IPS-20b (cell line): ENCODE data around the gene FAM83G.

ENCODE experiments used
- H3K27ac ChIP-seq: one replicate; pipeline ENCODE4 v1.5.1; 2013; ENCODE audit warnings: low read length
- H3K27me3 ChIP-seq: 2 replicates; pipeline ENCODE4 v1.6.1; 2013; ENCODE audit warnings: mild to moderate bottlenecking, low read length, inconsistent platforms; ENCODE audit not compliant: insufficient read depth
- H3K36me3 ChIP-seq: 2 replicates; pipeline ENCODE4 v1.6.1; 2013; ENCODE audit warnings: low read depth, mild to moderate bottlenecking, inconsistent platforms, low read length, moderate library complexity; ENCODE audit not compliant: insufficient read depth
- H3K4me1 ChIP-seq: 2 replicates; pipeline ENCODE4 v1.6.1; 2013; ENCODE audit warnings: mild to moderate bottlenecking, control low read depth, inconsistent platforms, low read length, moderate library complexity; ENCODE audit not compliant: insufficient read depth
- H3K4me3 ChIP-seq: 2 replicates; pipeline ENCODE4 v1.5.1; 2013; ENCODE audit warnings: mild to moderate bottlenecking, low read length, inconsistent platforms
- H3K9ac ChIP-seq: 2 replicates; pipeline ENCODE4 v1.6.1; 2013; ENCODE audit warnings: low read depth, mild to moderate bottlenecking, inconsistent platforms, low read length, moderate library complexity
- H3K9me3 ChIP-seq: 2 replicates; pipeline ENCODE4 v1.6.1; 2013; ENCODE audit warnings: mild to moderate bottlenecking, low read depth, low read length, inconsistent platforms; ENCODE audit not compliant: insufficient read depth

Gene FAM83G

GRCh38 chr17:19002805-19003542, 1.6 kb downstream of the FAM83G start:
- H3K36me3 ChIP-seq: peaks cover 36% of the 10 kb centered on the region
- peak overlapping the region; percentile 77; the same call in 1 of the 2 replicates for H3K9ac ChIP-seq
- no peaks in the 10 kb centered on the region; the same call in 1 of the 2 replicates for H3K27me3 ChIP-seq
- H3K27ac ChIP-seq: no peak overlapping the region
- H3K9me3 ChIP-seq: no peaks in the 10 kb centered on the region; the same call in 1 of the 2 replicates
- H3K4me1 ChIP-seq: peaks cover 10% of the 10 kb centered on the region; the same call in 1 of the 2 replicates
- peak overlapping the region; percentile 85 for H3K4me3 ChIP-seq

- Histone ChIP-seq H3K36me3 (peaks cover 45% of the 10 kb centered on the region), H3K27me3 (no peaks in the 10 kb centered on the region; the same call in 1 of the 2 replicates), H3K4me3 (peak overlapping the region; percentile 85; the same call in 1 of the 2 replicates), H3K9me3 (no peaks in the 10 kb centered on the region; the same call in 1 of the 2 replicates), H3K27ac (no peak overlapping the region), H3K4me1 (peaks cover 10% of the 10 kb centered on the region; the same call in 1 of the 2 replicates), H3K9ac (no peak overlapping the region)
These were observed 2.5 kb downstream of the FAM83G start for GRCh38 chr17:19001907-19002590.

- Histone ChIP-seq H3K4me1 (peaks cover 10% of the 10 kb centered on the region; the same call in 1 of the 2 replicates), H3K4me3 (no peak overlapping the region)
These were observed 3.8 kb downstream of the FAM83G start for GRCh38 chr17:19000531-19001325.

GRCh38 chr17:18999911-19000310, 4.7 kb downstream of the FAM83G start:
- Histone ChIP-seq H3K9ac (no peak overlapping the region), H3K4me1 (peaks cover 10% of the 10 kb centered on the region; the same call in 1 of the 2 replicates), H3K27me3 (no peaks in the 10 kb centered on the region; the same call in 1 of the 2 replicates), H3K9me3 (no peaks in the 10 kb centered on the region), H3K27ac (no peak overlapping the region), H3K36me3 (peaks cover 47% of the 10 kb centered on the region), H3K4me3 (no peak overlapping the region)

More at GRCh38 chr17:19000531-19001325, 3.8 kb downstream of the FAM83G start:
- Histone ChIP-seq H3K27me3 (no peaks in the 10 kb centered on the region; the same call in 1 of the 2 replicates), H3K27ac (no peak overlapping the region), H3K36me3 (peaks cover 47% of the 10 kb centered on the region), H3K9me3 (no peaks in the 10 kb centered on the region), H3K9ac (no peak overlapping the region)

- H3K36me3 ChIP-seq: peaks cover 47% of the 10 kb centered on the region
- peaks cover 10% of the 10 kb centered on the region; the same call in 1 of the 2 replicates for H3K4me1 ChIP-seq
- H3K4me3 ChIP-seq: no peak overlapping the region
- H3K27me3 ChIP-seq: no peaks in the 10 kb centered on the region
- H3K9me3 ChIP-seq: no peaks in the 10 kb centered on the region
- no peak overlapping the region for H3K27ac ChIP-seq
- no peak overlapping the region for H3K9ac ChIP-seq
These were observed 5.2 kb downstream of the FAM83G start for GRCh38 chr17:18999394-18999793.

GRCh38 chr17:18997650-18998196, 6.8 kb downstream of the FAM83G start:
- peaks cover 41% of the 10 kb centered on the region for H3K36me3 ChIP-seq
- peaks cover 7% of the 10 kb centered on the region; the same call in 1 of the 2 replicates for H3K4me1 ChIP-seq
- H3K9ac ChIP-seq: no peak overlapping the region

GRCh38 chr17:18996458-18996857, 8.1 kb downstream of the FAM83G start:
- Histone ChIP-seq H3K9me3 (no peaks in the 10 kb centered on the region), H3K27me3 (no peaks in the 10 kb centered on the region), H3K36me3 (peaks cover 34% of the 10 kb centered on the region), H3K27ac (no peak overlapping the region), H3K4me3 (no peak overlapping the region), H3K4me1 (0 out of 2 replicates have a peak, but pooled peaks cover 1% of the 10 kb centered on the region), H3K9ac (no peak overlapping the region)

More at GRCh38 chr17:18997650-18998196, 6.8 kb downstream of the FAM83G start:
- no peak overlapping the region for H3K27ac ChIP-seq
- no peak overlapping the region for H3K4me3 ChIP-seq
- no peaks in the 10 kb centered on the region for H3K9me3 ChIP-seq
- H3K27me3 ChIP-seq: no peaks in the 10 kb centered on the region

GRCh38 chr17:18995220-18995619, 9.3 kb downstream of the FAM83G start:
- no peak overlapping the region for H3K9ac ChIP-seq
- no peak overlapping the region for H3K4me3 ChIP-seq
- no peaks in the 10 kb centered on the region for H3K9me3 ChIP-seq
- H3K36me3 ChIP-seq: peaks cover 23% of the 10 kb centered on the region
- H3K27ac ChIP-seq: no peak overlapping the region
- H3K4me1 ChIP-seq: no peaks in the 10 kb centered on the region
- H3K27me3 ChIP-seq: no peaks in the 10 kb centered on the region

GRCh38 chr17:18994631-18995030, 9.9 kb downstream of the FAM83G start:
- no peaks in the 10 kb centered on the region for H3K9me3 ChIP-seq
- H3K4me3 ChIP-seq: no peak overlapping the region
- no peak overlapping the region for H3K9ac ChIP-seq
- no peak overlapping the region for H3K27ac ChIP-seq
- H3K4me1 ChIP-seq: no peaks in the 10 kb centered on the region
- no peaks in the 10 kb centered on the region for H3K27me3 ChIP-seq
- peaks cover 24% of the 10 kb centered on the region for H3K36me3 ChIP-seq

GRCh38 chr17:18993905-18994526, 10.5 kb downstream of the FAM83G start:
- Histone ChIP-seq H3K27ac (no peak overlapping the region), H3K9me3 (no peaks in the 10 kb centered on the region), H3K4me1 (no peaks in the 10 kb centered on the region), H3K9ac (no peak overlapping the region), H3K36me3 (peaks cover 23% of the 10 kb centered on the region), H3K4me3 (no peak overlapping the region), H3K27me3 (no peaks in the 10 kb centered on the region)
